ENCODE data around the gene RIC1. TPM values are rescaled to one million over a fixed set of nuclear protein-coding genes. Genes with fewer than 3 reads are reported as not detected.

The RIC1 gene
- total RNA-seq, 1 experiment from 2014 or later, result 18.6 TPM

DNA sequence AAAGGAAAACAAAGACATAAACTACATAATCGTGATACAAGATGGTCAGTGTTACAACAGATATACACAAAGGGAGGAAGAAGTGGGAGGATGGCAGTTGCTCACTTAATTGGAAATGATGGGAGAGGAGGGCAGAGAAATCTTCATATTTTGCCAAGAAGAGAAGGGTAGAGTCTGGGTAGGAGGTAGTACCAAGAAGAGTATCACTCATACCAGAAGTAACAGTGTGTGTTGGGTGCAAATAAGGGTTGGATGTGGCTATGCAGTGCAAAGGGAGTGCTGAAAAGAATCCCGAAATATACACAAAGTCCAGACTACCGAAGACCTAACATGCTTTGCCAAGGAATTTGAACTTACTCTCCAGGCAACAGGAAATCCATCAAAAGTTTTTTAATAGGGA is 163.0 kb downstream of the RIC1 start:
- Histone ChIP-seq H3K4me3 (ENCODE audit: low read depth, low read length) (no peak overlapping the region), H3K27me3 (replicated peaks; ENCODE audit: control insufficient read depth, insufficient read depth, low read length) (no peaks in the 10 kb centered on the region), H3K9me3 (no peaks in the 10 kb centered on the region), H3K36me3 (ENCODE audit: control insufficient read depth, insufficient read depth, low read length) (no peaks in the 10 kb centered on the region), H3K4me1 (no peaks in the 10 kb centered on the region)
- no peaks in the 10 kb centered on the region for H3K9me3 Mint-ChIP-seq (ENCODE audit: unreplicated experiment)
- BruUV-seq (replicated peaks), result no TSS peak
- no peaks in the 10 kb centered on the region for H3K27me3 Mint-ChIP-seq (ENCODE audit: insufficient read depth, unreplicated experiment)
- TF ChIP-seq, protein P1, sequence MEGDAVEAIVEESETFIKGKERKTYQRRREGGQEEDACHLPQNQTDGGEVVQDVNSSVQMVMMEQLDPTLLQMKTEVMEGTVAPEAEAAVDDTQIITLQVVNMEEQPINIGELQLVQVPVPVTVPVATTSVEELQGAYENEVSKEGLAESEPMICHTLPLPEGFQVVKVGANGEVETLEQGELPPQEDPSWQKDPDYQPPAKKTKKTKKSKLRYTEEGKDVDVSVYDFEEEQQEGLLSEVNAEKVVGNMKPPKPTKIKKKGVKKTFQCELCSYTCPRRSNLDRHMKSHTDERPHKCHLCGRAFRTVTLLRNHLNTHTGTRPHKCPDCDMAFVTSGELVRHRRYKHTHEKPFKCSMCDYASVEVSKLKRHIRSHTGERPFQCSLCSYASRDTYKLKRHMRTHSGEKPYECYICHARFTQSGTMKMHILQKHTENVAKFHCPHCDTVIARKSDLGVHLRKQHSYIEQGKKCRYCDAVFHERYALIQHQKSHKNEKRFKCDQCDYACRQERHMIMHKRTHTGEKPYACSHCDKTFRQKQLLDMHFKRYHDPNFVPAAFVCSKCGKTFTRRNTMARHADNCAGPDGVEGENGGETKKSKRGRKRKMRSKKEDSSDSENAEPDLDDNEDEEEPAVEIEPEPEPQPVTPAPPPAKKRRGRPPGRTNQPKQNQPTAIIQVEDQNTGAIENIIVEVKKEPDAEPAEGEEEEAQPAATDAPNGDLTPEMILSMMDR (IDR thresholded peaks at IDR 0.05; ENCODE audit: insufficient read depth in 1 of 2, low read depth in 1 of 2, low read length in 1 of 2, severe bottlenecking in 1 of 2, unreplicated experiment in 1 of 2), result no peak
- intact Hi-C loops (cut with micrococcal nuclease; ENCODE audit: unreplicated experiment), result no loop called here
- H3K27ac Mint-ChIP-seq (ENCODE audit: unreplicated experiment), result no peak overlapping the region
- CTCF ChIA-PET, result no interaction called here
- POLR2A ChIA-PET, result no interaction called here
- no peak for DNase-seq
- no peak overlapping the region for H3K4me3 Mint-ChIP-seq (ENCODE audit: unreplicated experiment)
- H3K4me1 Mint-ChIP-seq (ENCODE audit: low read depth, unreplicated experiment), result no peaks in the 10 kb centered on the region
- peaks cover 57% of the 10 kb centered on the region for H3K36me3 Mint-ChIP-seq (ENCODE audit: insufficient read depth, unreplicated experiment)

DNA sequence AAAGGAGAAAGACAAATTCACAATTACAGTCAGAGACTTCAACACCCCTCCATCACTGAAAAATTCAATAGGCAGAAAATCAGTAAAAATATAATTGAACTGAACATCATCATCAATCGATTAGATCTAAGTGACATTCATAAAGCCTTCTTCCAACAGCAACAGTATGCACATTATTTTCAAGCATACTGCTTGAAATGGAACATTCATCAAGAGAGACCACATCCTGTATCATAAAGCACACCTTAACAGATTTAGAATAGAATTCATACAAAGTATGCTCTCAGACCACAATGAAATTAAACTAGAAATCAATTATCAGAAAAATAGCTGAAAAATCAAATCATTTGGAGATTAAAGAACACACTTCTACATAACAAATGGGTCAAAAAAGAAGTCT is 164.9 kb downstream of the RIC1 start:
- H3K4me3 ChIP-seq (ENCODE audit: low read depth, low read length), result no peak overlapping the region
- Mint-ChIP-seq H3K27ac (ENCODE audit: unreplicated experiment) (no peak overlapping the region), H3K36me3 (ENCODE audit: insufficient read depth, unreplicated experiment) (peaks cover 53% of the 10 kb centered on the region), H3K9me3 (ENCODE audit: unreplicated experiment) (no peaks in the 10 kb centered on the region), H3K4me1 (ENCODE audit: low read depth, unreplicated experiment) (no peaks in the 10 kb centered on the region), H3K27me3 (ENCODE audit: insufficient read depth, unreplicated experiment) (no peaks in the 10 kb centered on the region), H3K4me3 (ENCODE audit: unreplicated experiment) (no peak overlapping the region)
- TF ChIP-seq, protein P1 (IDR thresholded peaks at IDR 0.05; ENCODE audit: insufficient read depth in 1 of 2, low read depth in 1 of 2, low read length in 1 of 2, severe bottlenecking in 1 of 2, unreplicated experiment in 1 of 2), result no peak
- intact Hi-C loops (cut with micrococcal nuclease; ENCODE audit: unreplicated experiment), result no loop called here
- CTCF ChIA-PET, result no interaction called here
- no peaks in the 10 kb centered on the region for H3K36me3 ChIP-seq (ENCODE audit: control insufficient read depth, insufficient read depth, low read length)
- H3K4me1 ChIP-seq, result no peaks in the 10 kb centered on the region
- POLR2A ChIA-PET, result no interaction called here
- no peaks in the 10 kb centered on the region for H3K9me3 ChIP-seq
- BruUV-seq (replicated peaks), result no TSS peak
- DNase-seq, result no peak
- H3K27me3 ChIP-seq (replicated peaks; ENCODE audit: control insufficient read depth, insufficient read depth, low read length), result no peaks in the 10 kb centered on the region

GRCh38 chr9:5796298-5796697 is 167.4 kb downstream of the RIC1 start:
- Histone ChIP-seq H3K4me3 (ENCODE audit: low read depth, low read length) (no peak overlapping the region), H3K36me3 (ENCODE audit: control insufficient read depth, insufficient read depth, low read length) (no peaks in the 10 kb centered on the region), H3K27me3 (replicated peaks; ENCODE audit: control insufficient read depth, insufficient read depth, low read length) (no peaks in the 10 kb centered on the region), H3K4me1 (peaks cover 12% of the 10 kb centered on the region), H3K9me3 (no peaks in the 10 kb centered on the region)
- ChIA-PET CTCF (no interaction called here), POLR2A (no interaction called here)
- TF ChIP-seq, protein P1 (IDR thresholded peaks at IDR 0.05; ENCODE audit: insufficient read depth in 1 of 2, low read depth in 1 of 2, low read length in 1 of 2, severe bottlenecking in 1 of 2, unreplicated experiment in 1 of 2), result no peak
- Mint-ChIP-seq H3K4me3 (ENCODE audit: unreplicated experiment) (no peak overlapping the region), H3K27me3 (ENCODE audit: insufficient read depth, unreplicated experiment) (no peaks in the 10 kb centered on the region), H3K36me3 (ENCODE audit: insufficient read depth, unreplicated experiment) (peaks cover 45% of the 10 kb centered on the region), H3K9me3 (ENCODE audit: unreplicated experiment) (no peaks in the 10 kb centered on the region), H3K27ac (ENCODE audit: unreplicated experiment) (no peak overlapping the region), H3K4me1 (ENCODE audit: low read depth, unreplicated experiment) (peaks cover 5% of the 10 kb centered on the region)
- intact Hi-C loops (cut with micrococcal nuclease; ENCODE audit: unreplicated experiment), result no loop called here
- no peak for DNase-seq
- no TSS peak for BruUV-seq (replicated peaks)

All from Caco-2 (cell line).